ENCODE results near the gene IL22RA1. TPM values are rescaled to one million over a fixed set of nuclear protein-coding genes. Genes with fewer than 3 reads are reported as not detected.

The IL22RA1 gene
- total and polyA plus RNA-seq, 10 of the 15 experiments (the other 5 are each of a cell fraction or from before 2014, with no cell fraction given): not detected

GRCh38 chr1:24094554-24094953 lies 48.4 kb downstream of the IL22RA1 start:
- ChIA-PET POLR2A (no interaction called here), SMC1A (ENCODE audit: uncharacterized antibody, unreplicated experiment) (no interaction called here), CTCF (interaction anchor here (0.6 kb wide), 1 partner anchor 115 kb away, joined by 3 read pairs; the partner anchor contains the start of gene SRSF10), RAD21 (ENCODE audit: unreplicated experiment) (no interaction called here)
- Histone ChIP-seq H3K27me3 (replicated peaks in 1 of 2; ENCODE audit: control insufficient read depth in 2 of 2, insufficient read depth in 2 of 2, low read length in 1 of 2) (no peaks in the 10 kb centered on the region; a peak in 1 of 4 replicates), H3K9ac (ENCODE audit: control insufficient read depth, insufficient read depth, low read length) (no peak overlapping the region), H3K27ac (ENCODE audit: control insufficient read depth, insufficient read depth) (no peak overlapping the region), H3K4me2 (ENCODE audit: control insufficient read depth, insufficient read depth) (no peak overlapping the region), H2AFZ (ENCODE audit: control insufficient read depth, low read depth, low read length) (no peak overlapping the region), H4K20me1 (ENCODE audit: control insufficient read depth, insufficient read depth) (no peaks in the 10 kb centered on the region), H3K4me1 (ENCODE audit: control insufficient read depth, insufficient read depth, low read length) (no peaks in the 10 kb centered on the region), H3K36me3 (ENCODE audit: control insufficient read depth in 2 of 2, insufficient read depth in 2 of 2, low read length in 1 of 2) (no peaks in the 10 kb centered on the region), H3K4me3 (no peak overlapping the region), H3K9me3 (replicated peaks; ENCODE audit: control insufficient read depth, insufficient read depth, low read length) (no peaks in the 10 kb centered on the region), H3K79me2 (ENCODE audit: control insufficient read depth, insufficient read depth, low read length) (no peaks in the 10 kb centered on the region)
- no peak for ATAC-seq
- no peak for DNase-seq (ENCODE audit: low read depth, low spot score)
- no TSS peak for BruUV-seq (replicated peaks)
- in situ Hi-C loops (cut with MboI) (no loop called here), intact Hi-C loops (cut with micrococcal nuclease; ENCODE audit: unreplicated experiment) (no loop called here)
- FAIRE-seq: no peak
- TF ChIP-seq, protein P1, sequence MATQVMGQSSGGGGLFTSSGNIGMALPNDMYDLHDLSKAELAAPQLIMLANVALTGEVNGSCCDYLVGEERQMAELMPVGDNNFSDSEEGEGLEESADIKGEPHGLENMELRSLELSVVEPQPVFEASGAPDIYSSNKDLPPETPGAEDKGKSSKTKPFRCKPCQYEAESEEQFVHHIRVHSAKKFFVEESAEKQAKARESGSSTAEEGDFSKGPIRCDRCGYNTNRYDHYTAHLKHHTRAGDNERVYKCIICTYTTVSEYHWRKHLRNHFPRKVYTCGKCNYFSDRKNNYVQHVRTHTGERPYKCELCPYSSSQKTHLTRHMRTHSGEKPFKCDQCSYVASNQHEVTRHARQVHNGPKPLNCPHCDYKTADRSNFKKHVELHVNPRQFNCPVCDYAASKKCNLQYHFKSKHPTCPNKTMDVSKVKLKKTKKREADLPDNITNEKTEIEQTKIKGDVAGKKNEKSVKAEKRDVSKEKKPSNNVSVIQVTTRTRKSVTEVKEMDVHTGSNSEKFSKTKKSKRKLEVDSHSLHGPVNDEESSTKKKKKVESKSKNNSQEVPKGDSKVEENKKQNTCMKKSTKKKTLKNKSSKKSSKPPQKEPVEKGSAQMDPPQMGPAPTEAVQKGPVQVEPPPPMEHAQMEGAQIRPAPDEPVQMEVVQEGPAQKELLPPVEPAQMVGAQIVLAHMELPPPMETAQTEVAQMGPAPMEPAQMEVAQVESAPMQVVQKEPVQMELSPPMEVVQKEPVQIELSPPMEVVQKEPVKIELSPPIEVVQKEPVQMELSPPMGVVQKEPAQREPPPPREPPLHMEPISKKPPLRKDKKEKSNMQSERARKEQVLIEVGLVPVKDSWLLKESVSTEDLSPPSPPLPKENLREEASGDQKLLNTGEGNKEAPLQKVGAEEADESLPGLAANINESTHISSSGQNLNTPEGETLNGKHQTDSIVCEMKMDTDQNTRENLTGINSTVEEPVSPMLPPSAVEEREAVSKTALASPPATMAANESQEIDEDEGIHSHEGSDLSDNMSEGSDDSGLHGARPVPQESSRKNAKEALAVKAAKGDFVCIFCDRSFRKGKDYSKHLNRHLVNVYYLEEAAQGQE (IDR thresholded peaks at IDR 0.05; ENCODE audit: low read depth, low read length): no peak
- TF ChIP-seq CTCF (IDR thresholded peaks at IDR 0.05 in 2 of 3, conservative IDR thresholded peaks at IDR 0.05 in 1 of 3; ENCODE audit: control insufficient read depth in 2 of 3, extremely low read depth in 1 of 3, insufficient read depth in 1 of 3, low read depth in 3 of 3, low read length in 3 of 3): 0 out of 6 replicates have a peak, but pooled peaks of 2 of the 3 experiments have one; percentile 4 to 6
- WGBS (ENCODE audit: insufficient coverage, insufficient replicate concordance, low lambda C conversion rate, missing lambda C conversion rate): 27% methylated on average over 5 of the region's 5 CpGs
